ENCODE measurements around the gene TMEM131L. TPM values are rescaled to one million over a fixed set of nuclear protein-coding genes. Genes with fewer than 3 reads are reported as not detected.
A peak's percentile ranks its signal among the peaks of the same experiment; 100 is the strongest.
"Not testable (repeated sequence)": the region's sequence is repeated elsewhere in the genome, so short reads cannot be mapped to it uniquely, and the experiment has no call there.

The TMEM131L gene
- total RNA-seq, 2 donors from 2014 or later: 83.8 to 92.7 TPM

DNA sequence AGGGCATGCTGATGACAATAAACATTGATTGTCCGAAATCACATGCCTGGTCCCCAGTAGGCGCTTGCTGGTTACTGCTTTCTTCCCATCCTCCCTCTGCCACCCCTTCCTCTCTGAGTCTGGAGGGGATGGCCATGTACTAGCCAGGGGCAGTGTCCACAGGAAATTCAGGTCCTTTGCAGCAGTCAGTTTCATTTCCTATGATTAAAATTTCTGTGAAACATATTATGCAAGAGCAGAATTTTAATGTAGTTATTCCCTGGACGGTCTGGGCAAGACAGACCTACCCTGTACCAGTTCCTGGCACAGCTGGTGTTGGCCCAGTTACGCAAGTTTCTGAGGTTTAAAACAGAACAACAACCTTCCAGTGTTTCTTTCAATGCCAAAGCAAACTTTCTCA is 189.8 kb downstream of the TMEM131L start:
- Mint-ChIP-seq H3K4me1 (peaks cover 16% of the 10 kb centered on the region), H3K4me3 (no peak overlapping the region), H3K36me3 (ENCODE audit: low read depth) (peaks cover 5% of the 10 kb centered on the region), H3K27ac (peak overlapping the region; percentile 62), H3K27me3 (peaks cover 22% of the 10 kb centered on the region)
- ATAC-seq (no peak), DNase-seq (no peak)
- H3K9me3 ChIP-seq (ENCODE audit: control insufficient read depth, low read length, poor library complexity, severe bottlenecking): no peaks in the 10 kb centered on the region

DNA sequence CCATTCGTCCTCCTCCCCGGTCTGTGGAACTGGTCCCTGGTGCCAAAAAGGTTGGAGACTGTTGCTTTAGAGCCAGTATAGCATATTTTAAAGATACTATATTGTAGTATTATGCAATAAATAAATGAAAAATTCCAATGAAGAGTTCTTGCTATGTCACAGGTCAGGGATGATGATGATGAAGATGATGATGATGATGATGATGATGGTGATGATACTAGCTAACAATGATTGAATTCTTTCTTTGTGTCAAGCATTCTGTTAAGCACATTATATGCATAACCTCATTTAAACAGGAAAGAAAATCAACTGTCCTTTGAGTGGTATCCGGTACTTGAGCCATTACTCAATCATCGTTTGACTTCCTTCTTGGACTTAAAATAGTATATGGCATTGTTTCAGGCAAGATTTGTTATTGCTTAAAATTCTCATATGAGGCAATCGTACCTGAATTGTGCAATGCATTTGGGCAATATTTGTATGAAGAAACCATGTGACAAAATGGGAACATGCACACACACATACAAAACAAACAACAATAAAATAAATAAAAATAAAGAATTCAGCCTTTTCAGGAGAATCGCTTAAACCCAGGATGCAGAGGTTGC is 195.2 kb downstream of the TMEM131L start:
- no peak overlapping the region for H3K27ac Mint-ChIP-seq
- no peak overlapping the region for H3K4me3 Mint-ChIP-seq
- H3K9me3 ChIP-seq (ENCODE audit: control insufficient read depth, low read length, poor library complexity, severe bottlenecking): no peaks in the 10 kb centered on the region
- no peaks in the 10 kb centered on the region for H3K4me1 Mint-ChIP-seq
- H3K27me3 Mint-ChIP-seq: peaks cover 4% of the 10 kb centered on the region
- H3K36me3 Mint-ChIP-seq (ENCODE audit: low read depth): peaks cover 2% of the 10 kb centered on the region
- ATAC-seq (no peak), DNase-seq (no peak)

DNA sequence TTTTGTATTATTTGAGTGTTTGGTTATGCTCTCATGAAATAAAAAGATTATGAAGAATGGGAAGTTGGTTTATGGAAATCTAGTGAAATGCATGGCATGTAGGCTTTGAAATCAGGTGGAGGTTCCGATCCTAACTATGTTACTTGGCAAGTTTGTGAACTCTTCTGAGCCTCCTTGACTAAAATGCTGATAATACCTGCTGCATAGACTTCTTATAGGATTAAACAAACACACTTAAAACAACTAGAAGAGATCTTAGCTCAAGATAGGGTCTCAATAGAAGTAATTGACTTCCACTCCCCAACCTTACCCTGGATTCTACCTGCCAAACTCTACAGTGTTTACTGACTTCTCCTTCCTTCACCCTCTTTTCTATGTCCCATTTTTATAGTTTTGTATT is 195.7 kb downstream of the TMEM131L start:
- DNase-seq (no peak), ATAC-seq (no peak)
- Mint-ChIP-seq H3K4me1 (no peaks in the 10 kb centered on the region), H3K4me3 (no peak overlapping the region), H3K36me3 (ENCODE audit: low read depth) (no peaks in the 10 kb centered on the region), H3K27ac (no peak overlapping the region), H3K27me3 (no peaks in the 10 kb centered on the region)
- H3K9me3 ChIP-seq (ENCODE audit: control insufficient read depth, low read length, poor library complexity, severe bottlenecking): no peaks in the 10 kb centered on the region

DNA sequence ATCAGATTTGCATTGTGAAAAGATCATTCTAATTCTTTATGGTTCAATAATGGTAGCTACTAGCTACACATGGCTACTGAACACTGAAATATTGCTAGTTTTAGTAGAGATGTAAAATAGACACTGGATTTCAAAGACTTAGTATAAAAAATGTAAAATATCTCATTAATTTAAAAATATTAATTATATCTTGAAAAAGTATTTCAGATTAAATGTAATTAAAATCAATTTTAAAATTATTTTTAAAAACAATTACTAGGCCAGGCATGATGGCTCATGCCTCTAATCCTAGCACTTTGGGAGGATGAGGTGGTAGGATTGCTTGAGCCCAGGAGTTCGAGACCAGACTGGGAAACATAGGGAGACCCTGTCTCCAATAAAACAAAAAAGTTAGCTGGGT is 197.5 kb downstream of the TMEM131L start:
- peaks cover 8% of the 10 kb centered on the region for H3K27me3 Mint-ChIP-seq
- H3K36me3 Mint-ChIP-seq (ENCODE audit: low read depth): no peaks in the 10 kb centered on the region
- H3K4me1 Mint-ChIP-seq: no peaks in the 10 kb centered on the region
- no peak overlapping the region for H3K27ac Mint-ChIP-seq
- no peak overlapping the region for H3K4me3 Mint-ChIP-seq
- DNase-seq: no peak
- H3K9me3 ChIP-seq (ENCODE audit: control insufficient read depth, low read length, poor library complexity, severe bottlenecking): peaks cover 2% of the 10 kb centered on the region
- ATAC-seq: no peak

DNA sequence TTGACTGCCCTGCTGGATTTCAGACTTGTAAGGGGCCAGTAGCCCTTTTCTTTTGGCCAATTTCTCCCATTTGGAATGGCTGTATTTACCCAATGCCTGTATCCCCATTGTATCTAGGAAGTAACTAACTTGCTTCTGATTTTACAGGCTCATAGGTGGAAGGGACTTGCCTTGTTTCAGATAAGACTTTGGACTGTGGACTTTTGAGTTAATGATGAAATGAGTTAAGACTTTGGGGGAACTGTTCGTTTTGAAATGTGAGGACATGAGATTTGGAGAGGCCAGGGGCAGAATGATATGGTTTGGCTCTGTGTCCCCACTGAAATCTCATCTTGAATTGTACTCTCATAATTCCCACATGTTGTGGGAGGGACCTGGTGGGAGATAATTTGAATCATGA is 200.3 kb downstream of the TMEM131L start:
- H3K9me3 ChIP-seq (ENCODE audit: control insufficient read depth, low read length, poor library complexity, severe bottlenecking); DNase-seq; H3K27ac Mint-ChIP-seq; H3K4me1 Mint-ChIP-seq; H3K36me3 Mint-ChIP-seq (ENCODE audit: low read depth); H3K4me3 Mint-ChIP-seq; ATAC-seq; H3K27me3 Mint-ChIP-seq: not testable (repeated sequence)

DNA sequence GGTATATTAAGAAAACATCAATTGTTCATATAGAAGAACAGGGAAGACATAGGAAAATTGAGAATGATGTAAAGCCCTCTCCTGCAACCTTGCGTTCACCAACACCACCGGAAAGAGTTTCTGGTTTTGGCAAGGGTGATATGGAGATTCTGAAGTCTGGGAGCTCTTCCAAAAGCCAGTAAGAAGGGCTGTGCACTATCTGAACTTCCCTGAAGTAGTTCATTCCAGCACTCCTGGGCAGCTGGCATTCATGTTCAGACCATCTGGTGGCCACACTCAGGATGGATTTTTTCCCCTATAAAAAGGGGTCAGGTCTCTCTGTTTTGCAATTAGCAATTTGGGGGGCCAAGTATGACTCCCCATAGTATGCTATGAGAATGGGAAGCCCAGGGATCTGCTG is 202.5 kb downstream of the TMEM131L start:
- ATAC-seq: no peak
- Mint-ChIP-seq H3K4me3 (no peak overlapping the region), H3K36me3 (ENCODE audit: low read depth) (no peaks in the 10 kb centered on the region), H3K4me1 (no peaks in the 10 kb centered on the region), H3K27ac (no peak overlapping the region), H3K27me3 (peaks cover 8% of the 10 kb centered on the region)
- peaks cover 2% of the 10 kb centered on the region for H3K9me3 ChIP-seq (ENCODE audit: control insufficient read depth, low read length, poor library complexity, severe bottlenecking)
- DNase-seq: no peak

DNA sequence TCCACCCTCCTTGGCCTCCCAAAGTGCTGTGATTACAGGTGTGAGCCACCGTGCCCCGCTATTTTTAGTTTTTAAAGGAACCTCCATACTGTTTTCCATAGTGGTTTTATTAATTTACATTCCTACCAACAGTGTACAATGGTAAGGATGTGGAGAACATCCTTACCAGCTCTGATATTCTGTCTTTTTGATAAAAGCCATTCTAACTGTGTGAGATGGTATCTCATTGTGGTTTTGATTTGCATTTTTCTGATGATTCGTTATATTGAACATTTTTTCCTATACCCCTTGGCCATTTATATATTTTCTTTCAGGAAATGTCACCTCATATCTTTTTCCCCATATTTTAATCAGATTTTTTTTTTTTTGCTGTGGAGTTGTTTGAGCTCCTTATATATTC is 203.7 kb downstream of the TMEM131L start:
- H3K27ac Mint-ChIP-seq: no peak overlapping the region

DNA sequence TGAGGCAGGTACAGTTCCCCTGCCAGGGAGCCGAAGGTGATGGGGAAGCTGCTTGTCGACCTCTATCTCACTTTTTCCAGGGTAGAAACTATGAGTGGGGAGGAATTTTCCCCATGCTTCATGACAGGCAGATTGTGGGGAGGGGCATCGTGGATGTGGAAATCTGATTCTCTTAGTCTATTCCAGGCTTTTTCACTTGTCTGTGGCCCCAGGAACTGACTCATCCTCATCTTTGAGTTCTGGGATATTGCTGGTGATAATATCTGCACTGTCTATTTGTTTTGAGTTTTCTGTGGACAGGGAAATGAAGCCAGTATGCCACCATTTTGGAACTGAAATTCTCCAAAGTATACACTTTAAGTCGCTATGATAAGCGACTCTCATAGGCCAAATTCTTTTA is 210.3 kb downstream of the TMEM131L start:
- peaks cover 2% of the 10 kb centered on the region for H3K9me3 ChIP-seq (ENCODE audit: control insufficient read depth, low read length, poor library complexity, severe bottlenecking)
- no peak for ATAC-seq
- H3K27me3 Mint-ChIP-seq: peaks cover 5% of the 10 kb centered on the region
- DNase-seq: no peak
- H3K36me3 Mint-ChIP-seq (ENCODE audit: low read depth): no peaks in the 10 kb centered on the region
- H3K27ac Mint-ChIP-seq: no peak overlapping the region
- H3K4me3 Mint-ChIP-seq: no peak overlapping the region
- no peaks in the 10 kb centered on the region for H3K4me1 Mint-ChIP-seq

More for the DNA sequence above, 203.7 kb downstream of the TMEM131L start:
- DNase-seq (no peak), ATAC-seq (no peak)
- Mint-ChIP-seq H3K36me3 (ENCODE audit: low read depth) (no peaks in the 10 kb centered on the region), H3K27me3 (peaks cover 8% of the 10 kb centered on the region), H3K4me1 (no peaks in the 10 kb centered on the region), H3K4me3 (no peak overlapping the region)
- peaks cover 2% of the 10 kb centered on the region for H3K9me3 ChIP-seq (ENCODE audit: control insufficient read depth, low read length, poor library complexity, severe bottlenecking)

DNA sequence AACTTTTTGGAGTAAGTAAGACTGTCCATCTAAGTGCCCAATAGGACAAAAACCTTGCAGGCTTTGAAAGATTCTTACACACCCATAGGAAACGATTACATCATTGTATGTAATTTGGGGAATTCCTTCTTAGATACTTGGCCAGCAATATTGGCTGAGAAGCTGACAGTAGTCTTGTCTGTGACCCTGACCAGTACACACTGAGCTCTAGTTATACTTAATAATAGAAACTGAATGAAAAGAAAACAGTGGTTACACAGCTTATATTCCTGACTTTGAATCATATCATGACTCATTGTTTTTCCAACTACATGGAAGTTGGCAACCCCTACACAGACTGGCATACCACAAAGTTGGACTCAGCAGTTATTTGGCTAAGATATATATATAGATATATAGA is 210.8 kb downstream of the TMEM131L start:
- H3K4me1 Mint-ChIP-seq: no peaks in the 10 kb centered on the region
- H3K27ac Mint-ChIP-seq: no peak overlapping the region
- no peaks in the 10 kb centered on the region for H3K36me3 Mint-ChIP-seq (ENCODE audit: low read depth)
- peaks cover 10% of the 10 kb centered on the region for H3K27me3 Mint-ChIP-seq
- peaks cover 2% of the 10 kb centered on the region for H3K9me3 ChIP-seq (ENCODE audit: control insufficient read depth, low read length, poor library complexity, severe bottlenecking)
- no peak overlapping the region for H3K4me3 Mint-ChIP-seq
- DNase-seq: no peak
- no peak for ATAC-seq

DNA sequence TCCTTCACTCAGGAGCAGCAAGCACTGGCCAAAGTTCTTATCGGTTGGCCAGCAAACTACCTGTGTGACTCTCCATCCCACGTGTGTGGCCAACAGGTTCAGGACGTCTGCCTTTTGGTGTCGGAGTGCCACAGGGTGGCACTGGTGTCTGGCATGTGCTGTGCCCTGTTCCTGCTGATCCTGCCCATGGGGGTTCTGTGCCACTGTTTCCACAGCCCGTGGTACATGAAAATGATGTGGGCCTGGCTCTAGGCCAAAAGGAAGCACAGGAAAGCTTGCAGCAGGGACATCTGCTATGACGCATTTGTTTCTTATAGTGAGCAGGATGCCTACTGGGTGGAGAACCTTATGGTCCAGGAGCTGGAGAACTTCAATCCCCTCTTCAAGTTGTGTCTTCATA is 213.3 kb downstream of the TMEM131L start:
- H3K27me3 Mint-ChIP-seq: peaks cover 27% of the 10 kb centered on the region
- DNase-seq (no peak), ATAC-seq (no peak)
- H3K36me3 Mint-ChIP-seq (ENCODE audit: low read depth): peaks cover 3% of the 10 kb centered on the region
- H3K4me3 Mint-ChIP-seq: no peak overlapping the region
- no peak overlapping the region for H3K27ac Mint-ChIP-seq
- H3K4me1 Mint-ChIP-seq: peaks cover 6% of the 10 kb centered on the region
- peaks cover 2% of the 10 kb centered on the region for H3K9me3 ChIP-seq (ENCODE audit: control insufficient read depth, low read length, poor library complexity, severe bottlenecking)

DNA sequence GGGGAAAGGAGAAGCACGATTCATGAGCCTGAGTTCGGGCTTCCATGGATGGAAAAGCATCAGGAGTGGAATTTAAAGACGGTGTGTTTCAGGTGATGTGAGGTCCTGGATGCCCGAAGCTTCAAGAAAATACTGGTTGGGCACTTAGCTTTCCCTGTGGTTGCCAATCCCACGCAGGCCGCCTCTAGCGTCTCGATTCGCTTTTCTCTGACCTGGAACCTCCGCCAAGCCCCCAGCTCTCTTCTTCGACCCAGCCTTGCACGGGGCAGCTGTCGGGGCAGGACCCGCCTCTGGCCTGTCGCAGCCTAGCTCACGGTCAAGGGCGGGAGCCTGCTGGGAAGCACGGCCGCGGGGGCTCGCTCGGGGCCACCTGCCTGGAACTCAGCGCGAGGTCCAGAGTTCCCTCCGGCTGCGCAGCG is 217.6 kb downstream of the TMEM131L start:
- Mint-ChIP-seq H3K27me3 (peaks cover 25% of the 10 kb centered on the region), H3K36me3 (ENCODE audit: low read depth) (peaks cover 3% of the 10 kb centered on the region), H3K27ac (no peak overlapping the region), H3K4me3 (peak overlapping the region; percentile 94), H3K4me1 (peaks cover 13% of the 10 kb centered on the region)
- no peaks in the 10 kb centered on the region for H3K9me3 ChIP-seq (ENCODE audit: control insufficient read depth, low read length, poor library complexity, severe bottlenecking)
- DNase-seq (no peak), ATAC-seq (no peak)

DNA sequence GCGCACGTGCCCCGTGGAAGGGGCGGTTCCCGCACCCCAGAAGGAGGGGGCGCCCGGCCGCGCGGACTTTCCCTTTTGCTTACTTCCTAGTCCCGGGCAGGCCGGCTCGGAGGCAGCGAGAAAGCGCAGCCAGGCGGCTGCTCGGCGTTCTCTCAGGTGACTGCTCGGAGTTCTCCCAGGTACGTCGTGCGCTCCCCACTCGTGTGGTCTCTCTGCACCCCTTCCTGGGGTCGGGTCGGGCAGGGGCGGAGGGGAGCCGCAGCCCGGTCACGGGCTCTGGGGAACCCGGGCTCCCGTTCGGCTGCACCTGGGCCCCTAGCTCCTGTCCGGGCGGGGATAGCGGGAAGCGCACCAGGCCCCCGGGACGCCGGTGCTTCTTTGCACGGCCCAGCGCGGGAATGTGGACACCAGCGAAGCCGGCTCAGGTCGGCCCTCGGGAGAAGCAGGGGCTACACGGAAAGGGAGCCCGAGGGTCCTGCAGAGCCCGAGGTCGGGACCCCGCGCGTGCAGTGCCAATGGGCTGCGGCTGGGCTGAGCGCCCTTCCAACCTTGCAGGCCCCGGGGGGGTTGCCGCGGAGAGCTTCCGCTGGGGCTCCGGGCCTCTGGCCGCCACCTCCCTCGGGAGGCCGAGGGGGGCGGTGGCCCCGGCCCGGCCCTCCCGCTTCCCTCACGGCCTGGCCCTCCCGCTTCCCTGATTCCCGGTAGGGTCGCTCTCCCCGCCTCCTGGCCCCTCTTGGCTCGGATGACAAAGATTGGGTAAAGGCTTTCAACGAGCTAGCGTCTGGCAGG is 218.2 kb downstream of the TMEM131L start, which contains the start of gene TLR2:
Gene TLR2, plus strand, starts transcription at position 99 of the 789 bp plus-strand sequence. CDS start 18,628 bp downstream, outside the sequence.
- peaks cover 22% of the 10 kb centered on the region for H3K27me3 Mint-ChIP-seq
- peaks cover 3% of the 10 kb centered on the region for H3K36me3 Mint-ChIP-seq (ENCODE audit: low read depth)
- ATAC-seq: peak; percentile 97

DNA sequence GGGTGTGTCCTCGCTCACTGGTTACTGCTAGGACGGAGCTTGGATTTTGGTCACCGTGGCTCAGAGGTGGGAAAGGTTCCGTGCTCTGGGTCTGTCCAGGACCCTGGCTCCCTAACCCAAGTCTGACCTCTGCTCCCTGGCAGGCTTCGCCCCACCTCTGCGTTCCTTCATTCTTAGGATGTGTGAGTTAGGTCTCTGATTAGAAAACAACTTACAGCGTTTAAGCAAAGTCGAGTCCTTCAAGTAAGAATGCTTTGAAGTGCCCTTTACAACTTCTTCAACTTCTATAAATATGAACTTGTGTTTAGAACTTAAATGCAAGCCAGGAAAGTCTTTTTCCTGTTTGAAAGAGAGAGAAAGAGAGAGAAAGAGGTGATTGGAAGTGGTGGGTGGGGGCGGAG is 218.8 kb downstream of the TMEM131L start:
- H3K9me3 ChIP-seq (ENCODE audit: control insufficient read depth, low read length, poor library complexity, severe bottlenecking): no peaks in the 10 kb centered on the region
- peak overlapping the region; percentile 94 for H3K4me3 Mint-ChIP-seq
- H3K4me1 Mint-ChIP-seq: peaks cover 13% of the 10 kb centered on the region
- peak overlapping the region; percentile 65 for H3K27ac Mint-ChIP-seq
- peak; percentile 9 for ATAC-seq
- peaks cover 4% of the 10 kb centered on the region for H3K36me3 Mint-ChIP-seq (ENCODE audit: low read depth)
- DNase-seq: no peak
- H3K27me3 Mint-ChIP-seq: peaks cover 22% of the 10 kb centered on the region

More for the DNA sequence above, 218.2 kb downstream of the TMEM131L start, which contains the start of gene TLR2:
- DNase-seq: peak; percentile 49 to 55 (median 50)
- peaks cover 13% of the 10 kb centered on the region for H3K4me1 Mint-ChIP-seq
- no peaks in the 10 kb centered on the region for H3K9me3 ChIP-seq (ENCODE audit: control insufficient read depth, low read length, poor library complexity, severe bottlenecking)
- peak within 1 kb of the TSS; percentile 65 for H3K27ac Mint-ChIP-seq
- peak within 1 kb of the TSS; percentile 94 for H3K4me3 Mint-ChIP-seq

Measured in T-helper 17 cell (primary cell).